Measurements from ENCODE around the gene PARN.

The PARN gene

GRCh38 chr16:14513389-14514107, 116.5 kb downstream of the PARN start:
- CTCF ChIA-PET, result interaction anchor here (0.6 kb wide), 1 partner anchor 14 kb away, joined by 3 read pairs; no protein-coding TSS in a partner anchor
- no peak for DNase-seq (ENCODE audit: extremely low spot score)
- POLR2A ChIA-PET, result no interaction called here
- TF ChIP-seq ELF4 (IDR thresholded peaks at IDR 0.05), result no peak
- no peak for TF ChIP-seq TARDBP (IDR thresholded peaks at IDR 0.05)
- TF ChIP-seq ZNF384 (IDR thresholded peaks at IDR 0.05), result no peak
- TF ChIP-seq SUZ12 (IDR thresholded peaks at IDR 0.05), result no peak

DNA sequence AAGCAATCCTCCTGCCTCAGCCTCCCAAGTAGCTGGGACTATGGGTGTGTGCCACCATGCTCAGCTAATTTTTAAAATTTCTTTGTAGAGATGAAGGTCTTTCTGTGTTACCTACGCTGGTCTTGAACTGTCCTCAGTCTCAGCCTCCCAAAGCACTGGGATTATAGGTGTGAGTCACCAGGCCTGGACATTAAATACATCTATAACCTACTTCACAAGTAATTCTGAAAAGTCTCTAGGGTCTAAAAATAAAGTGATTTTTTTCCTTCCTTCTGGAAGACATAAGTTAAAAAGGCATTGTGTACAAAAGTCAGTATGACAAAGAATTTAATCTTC, 118.3 kb downstream of the PARN start:
- DNase-seq (ENCODE audit: extremely low spot score), result no peak
- POLR2A ChIA-PET, result no interaction called here
- no peak for TF ChIP-seq ARNT (IDR thresholded peaks at IDR 0.05)
- CTCF ChIA-PET, result interaction anchor here (0.6 kb wide), 1 partner anchor 9 kb away, joined by 5 read pairs; no protein-coding TSS in a partner anchor

DNA sequence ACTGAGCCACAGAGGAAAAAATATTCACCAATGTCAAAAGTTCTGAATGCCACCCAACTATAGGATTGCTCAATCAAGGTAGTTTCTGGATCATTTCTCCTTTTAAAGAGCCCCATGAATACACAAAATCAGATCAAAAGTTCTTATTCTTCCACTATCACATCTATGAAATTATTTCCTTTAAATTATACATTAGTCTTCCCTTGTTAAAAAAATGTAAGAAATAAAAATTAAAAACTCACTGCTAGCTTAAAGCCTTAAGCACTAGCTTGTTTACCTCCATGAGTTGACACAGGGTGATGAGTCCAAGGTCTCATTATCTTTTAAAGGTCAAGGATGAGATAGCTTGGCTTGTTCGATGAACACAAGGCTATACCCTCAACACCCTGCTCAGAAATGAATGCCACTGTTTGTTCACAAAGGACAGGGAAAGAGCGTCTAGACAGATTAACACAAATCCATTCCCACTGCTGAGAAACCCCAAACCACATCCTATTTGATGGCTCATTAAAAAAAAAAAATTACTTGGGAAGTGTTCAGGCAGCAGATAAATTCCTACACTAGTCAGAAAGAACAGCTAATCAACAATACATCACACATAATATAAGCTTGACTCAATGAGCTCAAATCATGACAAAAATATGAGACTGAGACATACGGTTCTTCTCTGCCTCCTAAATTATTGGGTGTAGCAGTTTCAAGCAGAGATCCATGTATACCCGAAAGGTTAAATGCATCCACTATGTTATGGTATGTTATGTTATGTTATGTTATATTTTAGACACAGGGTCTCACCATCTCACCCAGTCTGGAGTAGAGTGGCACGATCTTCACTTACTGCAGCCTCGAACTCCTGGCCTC, 118.9 kb downstream of the PARN start:
- TF ChIP-seq L3MBTL2 (conservative IDR thresholded peaks at IDR 0.05) (no peak), ZNF384 (IDR thresholded peaks at IDR 0.05) (no peak), ELF4 (IDR thresholded peaks at IDR 0.05) (no peak), CTBP1 (IDR thresholded peaks at IDR 0.05; ENCODE audit: borderline replicate concordance) (no peak), FOXM1 (IDR thresholded peaks at IDR 0.05; ENCODE audit: borderline replicate concordance) (no peak), FOXA1 (IDR thresholded peaks at IDR 0.05) (no peak), SUZ12 (IDR thresholded peaks at IDR 0.05) (no peak), HDGF (IDR thresholded peaks at IDR 0.05; ENCODE audit: borderline replicate concordance) (no peak), SP1 (IDR thresholded peaks at IDR 0.05) (no peak), LEF1 (IDR thresholded peaks at IDR 0.05; ENCODE audit: borderline replicate concordance) (no peak), ARNT (IDR thresholded peaks at IDR 0.05) (no peak), FOXK2 (IDR thresholded peaks at IDR 0.05) (no peak), NFRKB (IDR thresholded peaks at IDR 0.05) (no peak), TARDBP (IDR thresholded peaks at IDR 0.05) (no peak), BHLHE40 (IDR thresholded peaks at IDR 0.05; ENCODE audit: borderline replicate concordance) (no peak)
- TF ChIP-seq, protein P1, sequence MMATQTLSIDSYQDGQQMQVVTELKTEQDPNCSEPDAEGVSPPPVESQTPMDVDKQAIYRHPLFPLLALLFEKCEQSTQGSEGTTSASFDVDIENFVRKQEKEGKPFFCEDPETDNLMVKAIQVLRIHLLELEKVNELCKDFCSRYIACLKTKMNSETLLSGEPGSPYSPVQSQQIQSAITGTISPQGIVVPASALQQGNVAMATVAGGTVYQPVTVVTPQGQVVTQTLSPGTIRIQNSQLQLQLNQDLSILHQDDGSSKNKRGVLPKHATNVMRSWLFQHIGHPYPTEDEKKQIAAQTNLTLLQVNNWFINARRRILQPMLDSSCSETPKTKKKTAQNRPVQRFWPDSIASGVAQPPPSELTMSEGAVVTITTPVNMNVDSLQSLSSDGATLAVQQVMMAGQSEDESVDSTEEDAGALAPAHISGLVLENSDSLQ (IDR thresholded peaks at IDR 0.05), result no peak
- no peak for DNase-seq (ENCODE audit: extremely low spot score)
- POLR2A ChIA-PET, result no interaction called here
- CTCF ChIA-PET, result interaction anchor here (0.6 kb wide), 1 partner anchor 8 kb away, joined by 5 read pairs; no protein-coding TSS in a partner anchor

- CTCF ChIA-PET, result no interaction called here
- no peak for DNase-seq (ENCODE audit: extremely low spot score)
- no peak for TF ChIP-seq NFRKB (IDR thresholded peaks at IDR 0.05)
- TF ChIP-seq ZNF384 (IDR thresholded peaks at IDR 0.05), result no peak
- TF ChIP-seq FOXA1 (IDR thresholded peaks at IDR 0.05), result no peak
- TF ChIP-seq, protein P1 (IDR thresholded peaks at IDR 0.05), result no peak
- TF ChIP-seq CTBP1 (IDR thresholded peaks at IDR 0.05; ENCODE audit: borderline replicate concordance), result no peak
- no peak for TF ChIP-seq ARNT (IDR thresholded peaks at IDR 0.05)
- TF ChIP-seq SP1 (IDR thresholded peaks at IDR 0.05), result no peak
- no peak for TF ChIP-seq L3MBTL2 (conservative IDR thresholded peaks at IDR 0.05)
- no peak for TF ChIP-seq FOXK2 (IDR thresholded peaks at IDR 0.05)
- no peak for TF ChIP-seq HDGF (IDR thresholded peaks at IDR 0.05; ENCODE audit: borderline replicate concordance)
- no peak for TF ChIP-seq LEF1 (IDR thresholded peaks at IDR 0.05; ENCODE audit: borderline replicate concordance)
- TF ChIP-seq ELF4 (IDR thresholded peaks at IDR 0.05), result no peak
- TF ChIP-seq BHLHE40 (IDR thresholded peaks at IDR 0.05; ENCODE audit: borderline replicate concordance), result no peak
- TF ChIP-seq SUZ12 (IDR thresholded peaks at IDR 0.05), result no peak
- no peak for TF ChIP-seq FOXM1 (IDR thresholded peaks at IDR 0.05; ENCODE audit: borderline replicate concordance)
- TF ChIP-seq TARDBP (IDR thresholded peaks at IDR 0.05), result no peak
- POLR2A ChIA-PET, result no interaction called here
Measured at GRCh38 chr16:14510581-14510938, 119.5 kb downstream of the PARN start.

GRCh38 chr16:14509675-14510132, 120.4 kb downstream of the PARN start:
- DNase-seq (ENCODE audit: extremely low spot score), result no peak
- CTCF ChIA-PET, result interaction anchor here (0.7 to 1.2 kb wide), 2 partner anchors 21 to 590 kb away, joined by 3 to 4 read pairs; partner anchors contain the start of gene ERCC4
- POLR2A ChIA-PET, result no interaction called here
- TF ChIP-seq ZNF384 (IDR thresholded peaks at IDR 0.05) (no peak), SUZ12 (IDR thresholded peaks at IDR 0.05) (no peak), CTBP1 (IDR thresholded peaks at IDR 0.05; ENCODE audit: borderline replicate concordance) (no peak), FOXK2 (IDR thresholded peaks at IDR 0.05) (no peak), TARDBP (IDR thresholded peaks at IDR 0.05) (no peak), L3MBTL2 (conservative IDR thresholded peaks at IDR 0.05) (no peak), SP1 (IDR thresholded peaks at IDR 0.05) (no peak), ELF4 (IDR thresholded peaks at IDR 0.05) (no peak), NFRKB (IDR thresholded peaks at IDR 0.05) (no peak), FOXA1 (IDR thresholded peaks at IDR 0.05) (no peak), LEF1 (IDR thresholded peaks at IDR 0.05; ENCODE audit: borderline replicate concordance) (no peak)
- TF ChIP-seq, protein P1 (IDR thresholded peaks at IDR 0.05), result no peak

- ChIA-PET CTCF (interaction anchor here (0.7 to 1.2 kb wide), 2 partner anchors 20 to 589 kb away, joined by 3 to 4 read pairs; partner anchors contain the start of gene ERCC4), POLR2A (no interaction called here)
- TF ChIP-seq NFRKB (IDR thresholded peaks at IDR 0.05), result no peak
- TF ChIP-seq SUZ12 (IDR thresholded peaks at IDR 0.05), result no peak
- TF ChIP-seq LEF1 (IDR thresholded peaks at IDR 0.05; ENCODE audit: borderline replicate concordance), result no peak
- no peak for TF ChIP-seq ZNF384 (IDR thresholded peaks at IDR 0.05)
- no peak for TF ChIP-seq SP1 (IDR thresholded peaks at IDR 0.05)
- no peak for TF ChIP-seq BHLHE40 (IDR thresholded peaks at IDR 0.05; ENCODE audit: borderline replicate concordance)
- TF ChIP-seq ELF4 (IDR thresholded peaks at IDR 0.05), result no peak
- TF ChIP-seq, protein P1 (IDR thresholded peaks at IDR 0.05), result no peak
- no peak for TF ChIP-seq HDGF (IDR thresholded peaks at IDR 0.05; ENCODE audit: borderline replicate concordance)
- no peak for DNase-seq (ENCODE audit: extremely low spot score)
Measured at GRCh38 chr16:14509055-14509454, 121.0 kb downstream of the PARN start.

Measured in HEK293T (cell line).